SK-N-SH treated with all-trans-retinoic acid at 6 μM for 48 hours (cell line): ENCODE measurements around the gene VPS35.

Experiments
- ARNTL ChIP-seq: fragments of 450-650 bp; formaldehyde crosslinking; IDR thresholded peaks from 2 replicates; pipeline ENCODE4 v1.5.0; 2020; ENCODE audit warnings: low read depth, mild to moderate bottlenecking, moderate library complexity, borderline replicate concordance
- BACH2 ChIP-seq: fragments of 250-450 bp; sonication (Bioruptor Pico); IDR thresholded peaks from 2 replicates; pipeline ENCODE4 v1.9.0; 2021; ENCODE audit warnings: mild to moderate bottlenecking, borderline replicate concordance
- CREB5 ChIP-seq: fragments of 250-450 bp; sonication (Bioruptor Pico); IDR thresholded peaks from 2 replicates; pipeline ENCODE4 v1.5.1; 2020; ENCODE audit warnings: low read depth, mild to moderate bottlenecking, moderate library complexity
- POU6F1 ChIP-seq: fragments of 250-450 bp; sonication (Bioruptor Pico); IDR thresholded peaks from 2 replicates; pipeline ENCODE4 v1.8.0; 2021; ENCODE audit warnings: low read depth, mild to moderate bottlenecking, moderate library complexity, borderline replicate concordance
- RARB ChIP-seq: fragments of 250-450 bp; sonication (Bioruptor Pico); IDR thresholded peaks from 2 replicates; pipeline ENCODE4 v1.8.0; 2021; ENCODE audit warnings: mild to moderate bottlenecking, moderate library complexity
- TCF4 ChIP-seq: fragments of 250-450 bp; sonication (Bioruptor Pico); IDR thresholded peaks from 2 replicates; pipeline ENCODE4 v1.8.0; 2021; ENCODE audit warnings: mild to moderate bottlenecking, moderate library complexity, borderline replicate concordance
- TOX ChIP-seq: fragments of 250-450 bp; sonication (Bioruptor Pico); IDR thresholded peaks from 2 replicates; pipeline ENCODE4 v1.8.0; 2021; ENCODE audit warnings: mild to moderate bottlenecking, moderate library complexity, borderline replicate concordance
- TSHZ2 ChIP-seq: fragments of 250-450 bp; sonication (Bioruptor Pico); IDR thresholded peaks from 2 replicates; pipeline ENCODE4 v1.5.0; 2020; ENCODE audit warnings: mild to moderate bottlenecking, moderate library complexity
- ZC3H10 ChIP-seq: fragments of 250-450 bp; sonication (Bioruptor Pico); IDR thresholded peaks from 2 replicates; pipeline ENCODE4 v1.5.1; 2021; ENCODE audit warnings: mild to moderate bottlenecking, moderate library complexity
- ZFP3 ChIP-seq: fragments of 250-450 bp; sonication (Bioruptor Pico); IDR thresholded peaks from 2 replicates; pipeline ENCODE4 v1.5.0; 2020; ENCODE audit warnings: mild to moderate bottlenecking, moderate library complexity
- ZFP30 ChIP-seq: fragments of 450-650 bp; formaldehyde crosslinking; IDR thresholded peaks from 2 replicates; pipeline ENCODE4 v1.5.0; 2022; ENCODE audit warnings: mild to moderate bottlenecking, moderate library complexity
- ZNF565 ChIP-seq: fragments of 450-650 bp; formaldehyde crosslinking; conservative IDR thresholded peaks from 2 replicates; pipeline ENCODE4 v1.5.0; 2020; ENCODE audit warnings: low read depth, mild to moderate bottlenecking, moderate library complexity

GRCh38 chr16:46689365-46690280 lies 645 bp upstream of the VPS35 start, which contains the start of gene ORC6:
- no peak for TF ChIP-seq TSHZ2
- TF ChIP-seq ZNF565 (CRISPR knock-in tag) = no peak
- no peak for TF ChIP-seq ZFP3
- TF ChIP-seq RARB (CRISPR knock-in tag) = no peak
- TF ChIP-seq CREB5 (CRISPR knock-in tag) = no peak
- TF ChIP-seq ZFP30 (CRISPR knock-in tag) = no peak
- TF ChIP-seq ARNTL (CRISPR knock-in tag) = no peak
- no peak for TF ChIP-seq TCF4
- TF ChIP-seq ZC3H10 (CRISPR knock-in tag) = no peak
- TF ChIP-seq BACH2 (CRISPR knock-in tag) = no peak
- TF ChIP-seq TOX = no peak
- TF ChIP-seq POU6F1 (CRISPR knock-in tag) = no peak
